K562 (cell line): Measurements from ENCODE around the gene NUFIP2. TPM values are rescaled to one million over a fixed set of nuclear protein-coding genes. Genes with fewer than 3 reads are reported as not detected.

Experiments used
- ATAC-seq: fragments of 200-7000 bp; cut with Tn5 transposase; 3 replicates; pipeline ENCODE4 v1.9.1; 2020; ENCODE audit warnings: moderate library complexity
- BruUV-seq: library from RNA; stranded (reverse); fragments of 400-500 nt; replicated peaks from 2 replicates; lab custom pipeline; 2021; lab: Mats Ljungman, UMichigan
- CTCF ChIA-PET: fragments of 300-600 bp; formaldehyde crosslinking; extraction: SDS; loops from one replicate; lab custom pipeline; 2021; ENCODE audit warnings: low intra/inter-chr PET ratio; lab: Yijun Ruan, JAX
- POLR2A ChIA-PET: fragments of 300-600, 350-650 bp; sonication (Branson Sonifier 250); formaldehyde crosslinking; extraction: SDS; loops from one replicate; lab custom pipeline; 2021; ENCODE audit warnings: antibody characterized with exemption, inconsistent platforms; lab: Yijun Ruan, JAX
- DNase-seq, 4 experiments: peaks; one replicate each; pipeline versions ENCODE4 v3.0.0 to v3.0.0-alpha.2; 2011 to 2018; ENCODE audit warnings: low spot score in 3 of 4, mixed read lengths in 3 of 4; ENCODE audit errors: extremely low read depth in 1 of 4
- FAIRE-seq: peaks from 2 replicates; lab custom pipeline; 2011; peaks lifted over from hg19 to GRCh38; lab: Jason Lieb, UNC
- H2AFZ ChIP-seq: 2 replicates; pipeline ENCODE4 v1.6.0; 2011; ENCODE audit warnings: low read depth, low read length, control low read depth, inconsistent platforms
- H3K27ac ChIP-seq: fragments of 200-600 bp; 3 replicates; pipeline ENCODE4 v1.8.0; 2011; ENCODE audit warnings: low read depth, mild to moderate bottlenecking, control low read depth, inconsistent platforms, low read length, moderate library complexity, mixed read lengths; ENCODE audit errors: extremely low read depth
- H3K27me3 ChIP-seq, 2 experiments: fragments of 300-600 bp in 1 of 2; 2 replicates in 1 of 2; 3 replicates in 1 of 2; pipeline versions ENCODE4 v1.6.0 to v1.8.0; 2011; ENCODE audit warnings: inconsistent platforms in 2 of 2, low read length in 2 of 2, mild to moderate bottlenecking in 1 of 2, mixed read lengths in 1 of 2, moderate library complexity in 1 of 2; ENCODE audit not compliant: control insufficient read depth in 2 of 2, insufficient read depth in 2 of 2
- H3K36me3 ChIP-seq: fragments of 300-600 bp; 3 replicates; pipeline ENCODE4 v1.8.0; 2011; ENCODE audit warnings: mild to moderate bottlenecking, low read length, inconsistent platforms; ENCODE audit not compliant: control insufficient read depth, insufficient read depth
- H3K4me1 ChIP-seq, 2 experiments: fragments of 200-600 bp in 1 of 2; replicated peaks in 1 of 2; 2 replicates in 1 of 2; 3 replicates in 1 of 2; pipeline versions ENCODE4 v1.5.1 to v1.8.0; 2011; ENCODE audit warnings: inconsistent platforms in 2 of 2, low read length in 2 of 2, mild to moderate bottlenecking in 1 of 2, mixed read lengths in 1 of 2, moderate library complexity in 1 of 2; ENCODE audit not compliant: control insufficient read depth in 2 of 2, insufficient read depth in 2 of 2
- H3K4me2 ChIP-seq: 2 replicates; pipeline ENCODE4 v1.6.1; 2011; ENCODE audit warnings: low read length, control low read depth, inconsistent platforms, mixed read lengths; ENCODE audit not compliant: insufficient read depth
- H3K4me3 ChIP-seq: fragments of 200-600 bp; sonication (generic), shearing (Covaris generic); 2 replicates; pipeline ENCODE4 v1.5.1; 2016; ENCODE audit warnings: control low read depth, inconsistent platforms
- H3K79me2 ChIP-seq: fragments of 200-600 bp; 3 replicates; pipeline ENCODE4 v1.8.0; 2011; ENCODE audit warnings: low read length, inconsistent platforms; ENCODE audit not compliant: control insufficient read depth, insufficient read depth
- H3K9ac ChIP-seq, 2 experiments: 2 replicates each; pipeline versions ENCODE4 v1.6.0 to v1.6.1; 2011; ENCODE audit warnings: low read depth in 2 of 2, low read length in 2 of 2, control low read depth in 1 of 2, inconsistent platforms in 1 of 2, mild to moderate bottlenecking in 1 of 2, mixed read lengths in 1 of 2; ENCODE audit not compliant: insufficient read depth in 1 of 2
- H3K9me1 ChIP-seq: one replicate; pipeline ENCODE4 v1.6.0; 2011; ENCODE audit warnings: inconsistent platforms, mild to moderate bottlenecking, low read length, moderate library complexity; ENCODE audit not compliant: control insufficient read depth, insufficient read depth
- H3K9me3 ChIP-seq: replicated peaks from 2 replicates; pipeline ENCODE4 v1.5.1; 2011; ENCODE audit warnings: low read depth, low read length, inconsistent platforms; ENCODE audit not compliant: control insufficient read depth, insufficient read depth
- H4K20me1 ChIP-seq: replicated peaks from 2 replicates; pipeline ENCODE4 v1.6.1; 2011; ENCODE audit warnings: low read length, inconsistent platforms, mixed read lengths; ENCODE audit not compliant: control insufficient read depth, insufficient read depth
- GATAD2B ChIP-seq: fragments of 450-650 bp; IDR thresholded peaks from 2 replicates; pipeline ENCODE4 v1.6.1; 2017; ENCODE audit warnings: mild to moderate bottlenecking, borderline replicate concordance
- JUN ChIP-seq, 2 experiments: sonication (generic) in 1 of 2; formaldehyde crosslinking in 1 of 2; IDR thresholded peaks; 2 replicates each; pipeline versions ENCODE4 v1.6.1 to v1.8.0; 2012 to 2022; ENCODE audit warnings: borderline replicate concordance in 2 of 2, mild to moderate bottlenecking in 2 of 2, improper control_type of control experiment in 1 of 2, low read depth in 1 of 2, low read length in 1 of 2, missing genetic modification reagents in 1 of 2
- LEF1 ChIP-seq: fragments of 450-650 bp; IDR thresholded peaks from 2 replicates; pipeline ENCODE4 v1.6.1; 2016; ENCODE audit warnings: mild to moderate bottlenecking
- RBBP5 ChIP-seq: fragments of 200-600 bp; sonication (generic); IDR thresholded peaks from 2 replicates; pipeline ENCODE4 v1.6.1; 2012; ENCODE audit warnings: borderline replicate concordance, mild to moderate bottlenecking, low read length, control low read depth, inconsistent platforms; ENCODE audit not compliant: insufficient read depth, poor library complexity, severe bottlenecking
- ZNF165 ChIP-seq: fragments of 250-450 bp; sonication (Bioruptor Pico); IDR thresholded peaks from 2 replicates; pipeline ENCODE4 v1.4.0; 2020; ENCODE audit warnings: borderline replicate concordance
- ZNF57 ChIP-seq: fragments of 450-650 bp; formaldehyde crosslinking; IDR thresholded peaks from 2 replicates; pipeline ENCODE4 v1.4.0; 2020; ENCODE audit warnings: mild to moderate bottlenecking, moderate library complexity
- WGBS: fragments of 100-300 bp; shearing (Covaris generic); methylation state at CpG from one replicate; pipeline ENCODE4 v1.1.6; 2016; ENCODE audit warnings: low coverage, mixed read lengths; ENCODE audit not compliant: insufficient coverage; ENCODE audit errors: missing lambda C conversion rate; 5-methylcytosine and 5-hydroxymethylcytosine counted together
- in situ Hi-C: fragments of 300-500 bp; cut with MboI; formaldehyde crosslinking; loops from 4 replicates; pipeline ENCODE4 v1.15.0; 2018; ENCODE audit warnings: inconsistent platforms, mixed read lengths
- intact Hi-C: fragments of 100-400 bp; cut with micrococcal nuclease; formaldehyde crosslinking; loops from 2 replicates; pipeline ENCODE4 v1.14.2; 2022
- polyA plus RNA-seq, 8 experiments: library from polyadenylated mRNA; depleted of rRNA in 4 of 8; stranded (reverse) in 5 of 8; unstranded in 3 of 8; fragments of >200 nt; fragmentation: Nextera tagmentation in 2 of 8; fragmentation: Illumina TruSeq in 1 of 8; extraction: Ambion mirVana in 2 of 8; extraction: Trizol in 1 of 8; gene quantifications; 2 replicates each; pipeline versions ENCODE4 v1.2.1 to v1.2.3, GENCODE V29; 2011 to 2014; ENCODE audit warnings: inconsistent platforms in 1 of 8, missing spikeins in 1 of 8
- total RNA-seq, 7 experiments: library from RNA; depleted of rRNA in 6 of 7; stranded (reverse); fragments of >200 nt in 6 of 7; fragmentation: Illumina TruSeq in 2 of 7; extraction: Trizol in 2 of 7; gene quantifications; 2 replicates each; pipeline versions ENCODE4 v1.2.1 to v1.2.3, GENCODE V29; 2011 to 2021; ENCODE audit warnings: low replicate concordance in 1 of 7
- TF ChIP-seq, protein P1 (sequence below): fragments of 250-450 bp; sonication (Bioruptor Pico); IDR thresholded peaks from 2 replicates; pipeline ENCODE4 v1.5.0; 2021
- TF ChIP-seq, protein P2 (sequence below), 2 experiments: IDR thresholded peaks; 2 replicates each; pipeline ENCODE4 v1.6.1; 2011; ENCODE audit warnings: borderline replicate concordance in 1 of 2, control low read depth in 1 of 2, low read depth in 1 of 2, low read length in 1 of 2, mild to moderate bottlenecking in 1 of 2, mixed read lengths in 1 of 2, moderate library complexity in 1 of 2; ENCODE audit not compliant: insufficient read depth in 1 of 2, insufficient read length in 1 of 2, poor library complexity in 1 of 2, severe bottlenecking in 1 of 2; ENCODE audit errors: extremely low read depth in 1 of 2

The NUFIP2 gene
- total and polyA plus RNA-seq, 9 of the 15 experiments (the other 6 are each of a cell fraction or from before 2014, with no cell fraction given) = 4.9 to 40.7 (median 18.5) TPM

DNA sequence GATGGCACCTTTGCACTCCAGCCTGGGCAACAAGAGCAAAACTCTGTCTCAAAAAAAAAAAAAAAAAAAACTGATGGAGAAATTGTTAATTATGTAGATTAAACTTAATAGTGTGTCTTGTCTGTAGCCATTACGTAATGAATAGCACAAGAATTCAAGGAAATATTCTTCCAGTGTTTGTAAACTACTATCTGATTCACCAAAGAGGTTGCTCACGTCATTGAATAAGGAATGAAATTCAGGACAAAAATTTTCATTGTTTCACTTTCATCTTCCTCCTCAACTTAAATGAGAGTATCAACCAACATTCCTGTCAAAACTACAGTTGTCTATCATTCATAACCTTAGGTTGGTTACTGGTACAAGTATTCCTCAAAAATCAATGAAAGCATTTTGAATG, 83.1 kb downstream of the NUFIP2 start:
- H3K27me3 ChIP-seq = no peaks in the 10 kb centered on the region
- no peak overlapping the region for H2AFZ ChIP-seq
- WGBS = 35% methylated on average over 2 of the region's 2 CpGs
- H3K9me1 ChIP-seq = no peaks in the 10 kb centered on the region
- H3K9ac ChIP-seq = no peak overlapping the region
- H3K79me2 ChIP-seq = no peaks in the 10 kb centered on the region
- ChIA-PET POLR2A (interaction anchor here (1.3 kb wide), 1 partner anchor 31 kb away, joined by 3 read pairs; the partner anchor contains the start of gene MYO18A), CTCF (no interaction called here)
- in situ Hi-C loops = loop anchor here (5.0 kb wide), 1 partner anchor 64 kb away; no protein-coding TSS in a partner anchor
- H3K4me2 ChIP-seq = no peak overlapping the region
- H4K20me1 ChIP-seq = no peaks in the 10 kb centered on the region
- peak; percentile 44 for FAIRE-seq
- H3K4me1 ChIP-seq = no peaks in the 10 kb centered on the region; a peak in 1 of 5 replicates
- H3K9me3 ChIP-seq = no peaks in the 10 kb centered on the region
- TF ChIP-seq GATAD2B (no peak), LEF1 (no peak), RBBP5 (no peak), ZNF165 (no peak), JUN (IDR thresholded peaks at IDR 0.05; ENCODE audit: borderline replicate concordance, low read depth, low read length) (no peak), JUN (CRISPR knock-in tag; IDR thresholded peaks at IDR 0.05; ENCODE audit: borderline replicate concordance) (no peak), ZNF57 (no peak)
- TF ChIP-seq, protein P1, sequence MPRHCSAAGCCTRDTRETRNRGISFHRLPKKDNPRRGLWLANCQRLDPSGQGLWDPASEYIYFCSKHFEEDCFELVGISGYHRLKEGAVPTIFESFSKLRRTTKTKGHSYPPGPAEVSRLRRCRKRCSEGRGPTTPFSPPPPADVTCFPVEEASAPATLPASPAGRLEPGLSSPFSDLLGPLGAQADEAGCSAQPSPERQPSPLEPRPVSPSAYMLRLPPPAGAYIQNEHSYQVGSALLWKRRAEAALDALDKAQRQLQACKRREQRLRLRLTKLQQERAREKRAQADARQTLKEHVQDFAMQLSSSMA = no peak
- TF ChIP-seq, protein P2, sequence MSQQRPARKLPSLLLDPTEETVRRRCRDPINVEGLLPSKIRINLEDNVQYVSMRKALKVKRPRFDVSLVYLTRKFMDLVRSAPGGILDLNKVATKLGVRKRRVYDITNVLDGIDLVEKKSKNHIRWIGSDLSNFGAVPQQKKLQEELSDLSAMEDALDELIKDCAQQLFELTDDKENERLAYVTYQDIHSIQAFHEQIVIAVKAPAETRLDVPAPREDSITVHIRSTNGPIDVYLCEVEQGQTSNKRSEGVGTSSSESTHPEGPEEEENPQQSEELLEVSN (IDR thresholded peaks at IDR 0.05; ENCODE audit: borderline replicate concordance in 1 of 2, extremely low read depth in 1 of 2, insufficient read depth in 1 of 2, insufficient read length in 1 of 2, low read depth in 1 of 2, low read length in 1 of 2, poor library complexity in 1 of 2, severe bottlenecking in 1 of 2) = no peak
- no TSS peak for BruUV-seq
- intact Hi-C loops = no loop called here
- DNase-seq = no peak
- no peaks in the 10 kb centered on the region for H3K36me3 ChIP-seq
- H3K27ac ChIP-seq = no peak overlapping the region
- ATAC-seq = no peak
- no peak overlapping the region for H3K4me3 ChIP-seq
